Right lobe of liver (tissue), 4 donors: Measurements from ENCODE around the gene SMG7.

Experiments used
- CTCF ChIP-seq, 4 donors: fragments of 200-600 bp in 3 of 4; fragments of 450-650 bp in 1 of 4; IDR thresholded peaks; one replicate each; pipeline versions ENCODE4 v1.5.1 to v1.8.0; 2016 to 2022; ENCODE audit warnings: antibody characterized with exemption in 4 of 4, mild to moderate bottlenecking in 2 of 4
- POLR2A ChIP-seq: fragments of 450-650 bp; IDR thresholded peaks from one replicate; pipeline ENCODE4 v1.6.1; 2017; ENCODE audit warnings: antibody characterized with exemption, mild to moderate bottlenecking
- donor health status: DM: no; HTN: no; CAD: no.
- donor health status: DM: no; HTN: no; CAD: no.
- donor health status: DM: no; HTN: yes; CAD: no.

- no peak for TF ChIP-seq CTCF (IDR thresholded peaks at IDR 0.05)
- TF ChIP-seq POLR2A: no peak
Measured at GRCh38 chr1:183570451-183570850, 98.2 kb downstream of the SMG7 start.
